ENCODE data around the gene IKBIP. TPM values are rescaled to one million over a fixed set of nuclear protein-coding genes. Genes with fewer than 3 reads are reported as not detected.

The IKBIP gene
- polyA plus RNA-seq, 1 donor from 2014 or later: 11.5 TPM

GRCh38 chr12:98579835-98580234, 64.8 kb downstream of the IKBIP start:
- Histone ChIP-seq H3K9ac (ENCODE audit: low read length) (no peak overlapping the region), H3K9me3 (ENCODE audit: low read length) (no peaks in the 10 kb centered on the region), H3K27ac (ENCODE audit: low read length) (no peak overlapping the region), H3F3A (ENCODE audit: insufficient read depth, low read length, poor library complexity, severe bottlenecking) (no peaks in the 10 kb centered on the region), H3K9me2 (ENCODE audit: insufficient read depth, low read length) (no peaks in the 10 kb centered on the region), H3K27me3 (ENCODE audit: insufficient read depth, low read depth, low read length) (no peaks in the 10 kb centered on the region), H3K36me3 (ENCODE audit: insufficient read depth, low read length) (no peaks in the 10 kb centered on the region), H4K20me1 (ENCODE audit: insufficient read depth) (no peaks in the 10 kb centered on the region), H3K4me3 (ENCODE audit: low read length) (no peak overlapping the region), H3K4me2 (ENCODE audit: low read length) (no peak overlapping the region), H2AFZ (ENCODE audit: low read depth, low read length) (no peak overlapping the region), H3K79me2 (replicated peaks; ENCODE audit: insufficient read depth, low read length) (no peaks in the 10 kb centered on the region)
- TF ChIP-seq, protein P1, sequence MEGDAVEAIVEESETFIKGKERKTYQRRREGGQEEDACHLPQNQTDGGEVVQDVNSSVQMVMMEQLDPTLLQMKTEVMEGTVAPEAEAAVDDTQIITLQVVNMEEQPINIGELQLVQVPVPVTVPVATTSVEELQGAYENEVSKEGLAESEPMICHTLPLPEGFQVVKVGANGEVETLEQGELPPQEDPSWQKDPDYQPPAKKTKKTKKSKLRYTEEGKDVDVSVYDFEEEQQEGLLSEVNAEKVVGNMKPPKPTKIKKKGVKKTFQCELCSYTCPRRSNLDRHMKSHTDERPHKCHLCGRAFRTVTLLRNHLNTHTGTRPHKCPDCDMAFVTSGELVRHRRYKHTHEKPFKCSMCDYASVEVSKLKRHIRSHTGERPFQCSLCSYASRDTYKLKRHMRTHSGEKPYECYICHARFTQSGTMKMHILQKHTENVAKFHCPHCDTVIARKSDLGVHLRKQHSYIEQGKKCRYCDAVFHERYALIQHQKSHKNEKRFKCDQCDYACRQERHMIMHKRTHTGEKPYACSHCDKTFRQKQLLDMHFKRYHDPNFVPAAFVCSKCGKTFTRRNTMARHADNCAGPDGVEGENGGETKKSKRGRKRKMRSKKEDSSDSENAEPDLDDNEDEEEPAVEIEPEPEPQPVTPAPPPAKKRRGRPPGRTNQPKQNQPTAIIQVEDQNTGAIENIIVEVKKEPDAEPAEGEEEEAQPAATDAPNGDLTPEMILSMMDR (IDR thresholded peaks at IDR 0.05; ENCODE audit: poor library complexity, severe bottlenecking): no peak
- TF ChIP-seq MXI1 (conservative IDR thresholded peaks at IDR 0.05; ENCODE audit: poor library complexity, severe bottlenecking) (no peak), SMC3 (conservative IDR thresholded peaks at IDR 0.05; ENCODE audit: poor library complexity) (no peak), TAF1 (IDR thresholded peaks at IDR 0.05; ENCODE audit: low read depth) (no peak), POLR2AphosphoS5 (IDR thresholded peaks at IDR 0.05) (no peak), EP300 (conservative IDR thresholded peaks at IDR 0.05; ENCODE audit: poor library complexity, severe bottlenecking) (no peak), RAD21 (conservative IDR thresholded peaks at IDR 0.05) (no peak), EZH2 (IDR thresholded peaks at IDR 0.05; ENCODE audit: borderline replicate concordance, insufficient read depth, low read length, poor library complexity, severe bottlenecking) (no peak)

DNA sequence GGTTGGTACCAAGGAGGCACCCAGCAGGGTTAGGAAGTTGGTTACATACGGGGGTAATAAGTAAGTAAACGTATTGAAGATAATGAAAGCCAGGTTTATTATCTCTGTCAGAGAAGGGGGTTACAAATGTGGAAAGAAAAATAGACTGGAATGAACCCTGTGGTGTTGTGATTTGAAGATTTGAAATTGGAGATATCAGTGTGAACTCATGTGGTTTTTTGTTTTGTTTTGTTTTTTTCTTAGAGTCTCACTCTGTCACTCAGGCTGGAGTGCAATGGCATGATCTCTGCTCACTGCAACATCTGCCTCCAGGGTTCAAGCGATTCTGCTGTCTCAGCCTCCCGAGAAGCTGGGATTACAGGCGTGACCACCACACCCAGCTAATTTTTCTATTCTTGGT, 65.2 kb downstream of the IKBIP start:
- H2AFZ ChIP-seq (ENCODE audit: low read depth, low read length): no peak overlapping the region
- H3K9ac ChIP-seq (ENCODE audit: low read length): no peak overlapping the region
- H3K79me2 ChIP-seq (replicated peaks; ENCODE audit: insufficient read depth, low read length): no peaks in the 10 kb centered on the region
- H3F3A ChIP-seq (ENCODE audit: insufficient read depth, low read length, poor library complexity, severe bottlenecking): no peaks in the 10 kb centered on the region
- H3K4me3 ChIP-seq (ENCODE audit: low read length): no peak overlapping the region
- no peaks in the 10 kb centered on the region for H3K9me3 ChIP-seq (ENCODE audit: low read length)
- no peaks in the 10 kb centered on the region for H3K27me3 ChIP-seq (ENCODE audit: insufficient read depth, low read depth, low read length)
- H3K9me2 ChIP-seq (ENCODE audit: insufficient read depth, low read length): no peaks in the 10 kb centered on the region
- no peak overlapping the region for H3K27ac ChIP-seq (ENCODE audit: low read length)
- TF ChIP-seq REST (IDR thresholded peaks at IDR 0.05; ENCODE audit: borderline replicate concordance): no peak
- no peak for TF ChIP-seq RAD21 (conservative IDR thresholded peaks at IDR 0.05)
- no peaks in the 10 kb centered on the region for H3K36me3 ChIP-seq (ENCODE audit: insufficient read depth, low read length)
- H4K20me1 ChIP-seq (ENCODE audit: insufficient read depth): no peaks in the 10 kb centered on the region
- no peak overlapping the region for H3K4me2 ChIP-seq (ENCODE audit: low read length)

GRCh38 chr12:98578821-98579220, 65.8 kb downstream of the IKBIP start:
- no peaks in the 10 kb centered on the region for H3K9me3 ChIP-seq (ENCODE audit: low read length)
- H3K27me3 ChIP-seq (ENCODE audit: insufficient read depth, low read depth, low read length): no peaks in the 10 kb centered on the region
- H3K27ac ChIP-seq (ENCODE audit: low read length): no peak overlapping the region
- no peak overlapping the region for H3K4me2 ChIP-seq (ENCODE audit: low read length)
- no peak overlapping the region for H3K4me3 ChIP-seq (ENCODE audit: low read length)
- H3K9me2 ChIP-seq (ENCODE audit: insufficient read depth, low read length): no peaks in the 10 kb centered on the region
- H3K9ac ChIP-seq (ENCODE audit: low read length): no peak overlapping the region
- TF ChIP-seq SMC3 (conservative IDR thresholded peaks at IDR 0.05; ENCODE audit: poor library complexity): no peak
- TF ChIP-seq EZH2 (IDR thresholded peaks at IDR 0.05; ENCODE audit: borderline replicate concordance, insufficient read depth, low read length, poor library complexity, severe bottlenecking): no peak
- TF ChIP-seq MXI1 (conservative IDR thresholded peaks at IDR 0.05; ENCODE audit: poor library complexity, severe bottlenecking): no peak
- no peak for TF ChIP-seq TAF1 (IDR thresholded peaks at IDR 0.05; ENCODE audit: low read depth)
- TF ChIP-seq REST (IDR thresholded peaks at IDR 0.05; ENCODE audit: borderline replicate concordance): no peak
- TF ChIP-seq, protein P1 (IDR thresholded peaks at IDR 0.05; ENCODE audit: poor library complexity, severe bottlenecking): no peak
- TF ChIP-seq POLR2AphosphoS5 (IDR thresholded peaks at IDR 0.05): no peak
- TF ChIP-seq RAD21 (conservative IDR thresholded peaks at IDR 0.05): no peak
- no peak for TF ChIP-seq EP300 (conservative IDR thresholded peaks at IDR 0.05; ENCODE audit: poor library complexity, severe bottlenecking)
- no peak overlapping the region for H2AFZ ChIP-seq (ENCODE audit: low read depth, low read length)
- no peaks in the 10 kb centered on the region for H3K79me2 ChIP-seq (replicated peaks; ENCODE audit: insufficient read depth, low read length)
- H3F3A ChIP-seq (ENCODE audit: insufficient read depth, low read length, poor library complexity, severe bottlenecking): no peaks in the 10 kb centered on the region
- no peaks in the 10 kb centered on the region for H4K20me1 ChIP-seq (ENCODE audit: insufficient read depth)
- no peaks in the 10 kb centered on the region for H3K36me3 ChIP-seq (ENCODE audit: insufficient read depth, low read length)
